Measurements from ENCODE around the gene SLC26A8. TPM values are rescaled to one million over a fixed set of nuclear protein-coding genes. Genes with fewer than 3 reads are reported as not detected.

The SLC26A8 gene
- total RNA-seq, 1 experiment from 2014 or later = 1.8 TPM

DNA sequence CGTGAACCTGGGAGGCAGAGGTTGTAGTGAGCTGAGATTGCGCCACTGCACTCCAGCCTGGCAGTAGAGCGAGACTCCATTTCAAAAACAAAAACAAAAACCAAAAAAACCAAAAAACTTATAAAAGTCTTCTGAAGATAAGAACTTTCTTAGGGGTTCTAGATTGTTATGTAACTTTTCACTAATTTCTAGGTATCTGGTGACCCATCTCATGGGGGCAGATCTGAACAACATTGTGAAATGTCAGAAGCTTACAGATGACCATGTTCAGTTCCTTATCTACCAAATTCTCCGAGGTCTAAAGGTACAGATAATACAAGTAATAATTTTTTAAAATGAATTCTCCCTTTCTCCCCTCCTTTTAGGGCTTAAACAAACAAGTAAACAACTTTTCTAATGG lies 48.2 kb upstream of the SLC26A8 start:
- no peaks in the 10 kb centered on the region for H3K27me3 Mint-ChIP-seq (ENCODE audit: insufficient read depth, unreplicated experiment)
- intact Hi-C loops (cut with micrococcal nuclease; ENCODE audit: unreplicated experiment) = no loop called here
- no peak for DNase-seq
- TF ChIP-seq, protein P1, sequence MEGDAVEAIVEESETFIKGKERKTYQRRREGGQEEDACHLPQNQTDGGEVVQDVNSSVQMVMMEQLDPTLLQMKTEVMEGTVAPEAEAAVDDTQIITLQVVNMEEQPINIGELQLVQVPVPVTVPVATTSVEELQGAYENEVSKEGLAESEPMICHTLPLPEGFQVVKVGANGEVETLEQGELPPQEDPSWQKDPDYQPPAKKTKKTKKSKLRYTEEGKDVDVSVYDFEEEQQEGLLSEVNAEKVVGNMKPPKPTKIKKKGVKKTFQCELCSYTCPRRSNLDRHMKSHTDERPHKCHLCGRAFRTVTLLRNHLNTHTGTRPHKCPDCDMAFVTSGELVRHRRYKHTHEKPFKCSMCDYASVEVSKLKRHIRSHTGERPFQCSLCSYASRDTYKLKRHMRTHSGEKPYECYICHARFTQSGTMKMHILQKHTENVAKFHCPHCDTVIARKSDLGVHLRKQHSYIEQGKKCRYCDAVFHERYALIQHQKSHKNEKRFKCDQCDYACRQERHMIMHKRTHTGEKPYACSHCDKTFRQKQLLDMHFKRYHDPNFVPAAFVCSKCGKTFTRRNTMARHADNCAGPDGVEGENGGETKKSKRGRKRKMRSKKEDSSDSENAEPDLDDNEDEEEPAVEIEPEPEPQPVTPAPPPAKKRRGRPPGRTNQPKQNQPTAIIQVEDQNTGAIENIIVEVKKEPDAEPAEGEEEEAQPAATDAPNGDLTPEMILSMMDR (IDR thresholded peaks at IDR 0.05; ENCODE audit: insufficient read depth in 1 of 2, low read depth in 1 of 2, low read length in 1 of 2, severe bottlenecking in 1 of 2, unreplicated experiment in 1 of 2) = no peak
- no peak overlapping the region for H3K4me3 ChIP-seq (ENCODE audit: low read depth, low read length)
- H3K9me3 Mint-ChIP-seq (ENCODE audit: unreplicated experiment) = no peaks in the 10 kb centered on the region
- H3K36me3 Mint-ChIP-seq (ENCODE audit: insufficient read depth, unreplicated experiment) = peaks cover 29% of the 10 kb centered on the region
- peaks cover 16% of the 10 kb centered on the region for H3K4me1 Mint-ChIP-seq (ENCODE audit: low read depth, unreplicated experiment)
- H3K9me3 ChIP-seq = no peaks in the 10 kb centered on the region
- BruUV-seq (replicated peaks) = no TSS peak
- ChIA-PET POLR2A (no interaction called here), CTCF (no interaction called here)
- H3K4me1 ChIP-seq = peaks cover 6% of the 10 kb centered on the region
- H3K36me3 ChIP-seq (ENCODE audit: control insufficient read depth, insufficient read depth, low read length) = peaks cover 2% of the 10 kb centered on the region; the same call in 1 of the 2 replicates
- H3K27me3 ChIP-seq (replicated peaks; ENCODE audit: control insufficient read depth, insufficient read depth, low read length) = no peaks in the 10 kb centered on the region
- no peak overlapping the region for H3K27ac Mint-ChIP-seq (ENCODE audit: unreplicated experiment)
- no peak overlapping the region for H3K4me3 Mint-ChIP-seq (ENCODE audit: unreplicated experiment)

DNA sequence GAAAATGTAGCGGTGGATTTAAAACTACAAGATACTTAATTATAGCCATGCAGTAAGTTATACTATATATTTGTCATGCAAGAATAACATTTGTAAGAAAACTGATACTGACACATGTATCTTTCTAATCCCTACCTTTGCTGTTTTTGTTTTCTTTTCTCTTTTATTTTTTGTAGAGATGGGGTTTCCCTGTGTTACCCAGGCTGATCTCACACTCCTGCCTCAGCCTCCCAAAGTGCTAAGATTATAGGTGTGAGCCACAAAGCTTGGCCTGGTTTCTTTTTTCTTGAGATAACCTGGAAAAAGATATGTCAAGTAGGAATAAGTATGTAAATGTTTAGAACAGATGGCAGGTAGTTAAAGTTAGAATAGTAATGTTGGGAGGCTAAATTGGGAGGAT lies 47.3 kb upstream of the SLC26A8 start:
- H3K27me3 ChIP-seq (replicated peaks; ENCODE audit: control insufficient read depth, insufficient read depth, low read length) = no peaks in the 10 kb centered on the region
- TF ChIP-seq, protein P1 (IDR thresholded peaks at IDR 0.05; ENCODE audit: insufficient read depth in 1 of 2, low read depth in 1 of 2, low read length in 1 of 2, severe bottlenecking in 1 of 2, unreplicated experiment in 1 of 2) = no peak
- Mint-ChIP-seq H3K36me3 (ENCODE audit: insufficient read depth, unreplicated experiment) (peaks cover 26% of the 10 kb centered on the region), H3K4me3 (ENCODE audit: unreplicated experiment) (no peak overlapping the region), H3K4me1 (ENCODE audit: low read depth, unreplicated experiment) (peaks cover 24% of the 10 kb centered on the region), H3K9me3 (ENCODE audit: unreplicated experiment) (no peaks in the 10 kb centered on the region), H3K27ac (ENCODE audit: unreplicated experiment) (no peak overlapping the region), H3K27me3 (ENCODE audit: insufficient read depth, unreplicated experiment) (no peaks in the 10 kb centered on the region)
- intact Hi-C loops (cut with micrococcal nuclease; ENCODE audit: unreplicated experiment) = no loop called here
- no TSS peak for BruUV-seq (replicated peaks)
- peaks cover 16% of the 10 kb centered on the region for H3K4me1 ChIP-seq
- no peak for DNase-seq
- no peaks in the 10 kb centered on the region for H3K9me3 ChIP-seq
- ChIA-PET POLR2A (no interaction called here), CTCF (no interaction called here)
- no peak overlapping the region for H3K4me3 ChIP-seq (ENCODE audit: low read depth, low read length)
- peaks cover 2% of the 10 kb centered on the region; the same call in 1 of the 2 replicates for H3K36me3 ChIP-seq (ENCODE audit: control insufficient read depth, insufficient read depth, low read length)

DNA sequence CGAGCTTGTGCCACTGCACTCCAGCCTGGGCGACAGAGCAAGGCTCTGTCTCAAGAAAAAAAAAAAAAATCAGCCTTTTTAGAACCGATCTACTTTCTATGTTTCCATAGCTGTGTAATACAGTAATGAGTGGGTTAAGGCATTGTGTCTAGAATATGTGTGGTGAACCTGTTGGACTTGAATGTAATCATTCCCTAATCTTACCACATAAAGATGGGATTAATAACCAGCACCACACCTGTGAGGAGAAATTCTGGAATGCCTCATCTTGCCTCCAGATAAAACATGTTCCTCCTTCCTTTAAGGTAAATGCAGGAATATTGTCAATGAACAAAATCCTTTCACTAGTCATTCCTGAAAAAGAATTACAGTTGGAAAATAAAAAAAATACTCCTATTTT lies 46.8 kb upstream of the SLC26A8 start:
- TF ChIP-seq, protein P1 (IDR thresholded peaks at IDR 0.05; ENCODE audit: insufficient read depth in 1 of 2, low read depth in 1 of 2, low read length in 1 of 2, severe bottlenecking in 1 of 2, unreplicated experiment in 1 of 2) = no peak
- Histone ChIP-seq H3K9me3 (no peaks in the 10 kb centered on the region), H3K36me3 (ENCODE audit: control insufficient read depth, insufficient read depth, low read length) (no peaks in the 10 kb centered on the region), H3K4me1 (peaks cover 20% of the 10 kb centered on the region), H3K27me3 (replicated peaks; ENCODE audit: control insufficient read depth, insufficient read depth, low read length) (no peaks in the 10 kb centered on the region), H3K4me3 (ENCODE audit: low read depth, low read length) (no peak overlapping the region)
- no TSS peak for BruUV-seq (replicated peaks)
- peaks cover 26% of the 10 kb centered on the region for H3K36me3 Mint-ChIP-seq (ENCODE audit: insufficient read depth, unreplicated experiment)
- ChIA-PET POLR2A (no interaction called here), CTCF (no interaction called here)
- H3K27ac Mint-ChIP-seq (ENCODE audit: unreplicated experiment) = no peak overlapping the region
- intact Hi-C loops (cut with micrococcal nuclease; ENCODE audit: unreplicated experiment) = no loop called here
- H3K9me3 Mint-ChIP-seq (ENCODE audit: unreplicated experiment) = no peaks in the 10 kb centered on the region
- no peaks in the 10 kb centered on the region for H3K27me3 Mint-ChIP-seq (ENCODE audit: insufficient read depth, unreplicated experiment)
- H3K4me3 Mint-ChIP-seq (ENCODE audit: unreplicated experiment) = no peak overlapping the region
- DNase-seq = no peak
- H3K4me1 Mint-ChIP-seq (ENCODE audit: low read depth, unreplicated experiment) = peaks cover 29% of the 10 kb centered on the region

Data from Caco-2 (cell line).